Activated T-cell treated with anti-CD3 and anti-CD28 coated beads, Interleukin-2, amount 50 U/mL, for 1 hour (primary cell): ENCODE data around the gene DEFB125.
"Not testable (repeated sequence)": the region's sequence is repeated elsewhere in the genome, so short reads cannot be mapped to it uniquely, and the experiment has no call there.

Experiments
- DNase-seq: peaks from one replicate; pipeline ENCODE4 v3.0.0-alpha.2; 2020

DEFB125 gene, protein sequence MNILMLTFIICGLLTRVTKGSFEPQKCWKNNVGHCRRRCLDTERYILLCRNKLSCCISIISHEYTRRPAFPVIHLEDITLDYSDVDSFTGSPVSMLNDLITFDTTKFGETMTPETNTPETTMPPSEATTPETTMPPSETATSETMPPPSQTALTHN

GRCh38 chr20:87401-87800, at the start of gene DEFB125:
Gene DEFB125 (plus strand): TSS chr20:87672. CDS start chr20:87710, 38 bp downstream.
- no peak for DNase-seq

GRCh38 chr20:60035-60918, 27.2 kb upstream of the DEFB125 start:
- DNase-seq = no peak

DNA sequence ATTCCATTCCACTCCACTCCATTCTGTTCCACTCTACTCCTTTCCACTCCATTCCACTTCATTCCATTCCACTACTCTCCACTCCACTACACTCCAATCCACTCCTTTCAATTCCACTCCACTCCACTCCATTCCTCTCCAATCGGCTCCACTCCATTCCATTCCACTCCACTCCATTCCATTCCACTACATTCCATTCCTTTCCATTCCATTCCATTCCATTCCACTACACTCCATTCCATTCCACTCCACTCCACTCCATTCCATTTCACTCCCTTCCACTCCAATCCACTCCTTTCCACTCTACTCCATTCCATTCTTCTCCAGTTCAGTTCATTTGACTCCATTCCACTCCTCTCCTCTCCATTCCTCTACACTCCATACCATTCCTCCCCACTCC, 26.2 kb upstream of the DEFB125 start:
- DNase-seq = no peak

DNA sequence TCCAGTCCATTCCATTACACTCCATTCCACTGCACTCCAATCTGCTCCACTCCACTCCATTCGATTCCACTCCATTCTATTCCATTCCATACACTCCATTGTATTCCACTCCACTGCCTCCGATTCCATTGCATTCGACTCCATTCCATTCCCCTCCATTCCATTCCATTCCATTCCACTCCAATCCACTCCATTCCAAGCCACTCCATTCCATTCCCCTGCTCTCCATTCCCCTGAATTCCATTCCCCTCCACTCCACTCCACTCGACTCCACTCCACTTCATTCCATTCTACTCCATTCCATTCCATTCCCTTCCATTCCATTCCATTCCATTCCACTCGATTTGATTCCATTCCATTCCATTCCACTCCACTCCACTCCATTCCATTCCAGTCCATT, 25.7 kb upstream of the DEFB125 start:
- no peak for DNase-seq

DNA sequence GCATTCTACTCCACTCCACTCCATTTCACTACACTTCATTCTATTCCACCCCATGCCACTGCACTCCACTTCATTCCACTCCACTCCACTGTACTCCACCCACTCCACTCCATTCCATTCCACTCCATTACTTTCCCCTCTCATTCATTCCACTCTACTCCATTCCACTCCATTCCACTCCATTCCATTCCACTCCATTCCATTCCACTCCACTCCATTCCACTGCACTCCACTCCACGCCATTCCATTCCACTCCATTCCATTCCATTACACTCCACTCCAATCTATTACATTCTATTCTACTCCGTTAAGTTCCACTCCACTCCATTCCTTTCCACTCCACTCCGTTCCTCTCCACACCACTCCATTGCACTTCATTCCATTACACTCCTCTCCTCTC, 25.0 kb upstream of the DEFB125 start:
- no peak for DNase-seq

DNA sequence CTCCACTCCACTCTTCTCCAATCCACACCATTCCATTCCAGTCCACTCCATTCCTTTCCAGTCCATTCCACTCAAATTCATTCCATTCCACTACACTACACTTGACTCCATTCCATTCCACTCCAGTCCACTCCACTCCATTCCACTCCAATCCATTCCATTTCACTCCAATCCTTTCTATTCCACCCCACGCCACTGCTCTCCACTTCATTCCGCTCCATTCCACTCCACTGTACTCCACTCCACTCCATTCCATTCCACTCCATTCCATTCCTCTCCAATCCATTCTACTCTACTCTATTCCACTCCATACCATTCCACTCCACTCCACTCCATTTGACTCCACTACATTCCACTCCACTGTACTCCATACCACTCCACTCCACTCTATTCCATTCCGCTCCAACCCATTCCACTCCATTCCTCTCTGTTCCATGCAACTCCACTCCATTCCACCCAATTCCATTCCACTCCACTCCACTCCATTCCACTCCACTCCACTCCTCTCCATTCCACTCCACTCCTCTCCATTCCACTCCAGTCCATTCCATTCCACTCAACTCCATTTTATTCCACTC, 23.4 kb upstream of the DEFB125 start:
- DNase-seq = no peak

DNA sequence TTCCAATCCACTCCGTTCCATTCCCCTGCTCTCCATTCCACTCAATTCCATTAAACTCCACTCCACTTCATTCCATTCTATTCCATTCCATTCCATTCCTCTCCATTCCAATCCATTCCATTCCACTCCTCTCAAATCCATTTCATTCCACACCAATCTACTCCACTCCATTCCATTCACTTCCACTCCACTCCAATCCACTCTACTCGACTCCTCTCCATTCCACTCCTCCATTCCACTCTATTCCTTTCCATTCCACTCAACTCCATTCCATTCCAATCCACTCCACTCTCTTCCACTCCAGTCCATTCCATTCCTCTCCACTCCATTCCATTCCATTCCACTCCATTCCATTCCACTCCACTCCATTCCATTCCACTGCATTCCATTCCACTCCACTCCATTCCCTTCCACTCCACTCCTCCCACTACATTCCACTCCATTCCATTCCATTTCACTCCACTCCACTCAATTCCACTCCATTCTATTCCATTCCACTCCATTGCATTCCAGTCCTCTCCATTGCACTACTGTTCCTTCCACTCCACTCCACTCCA, 22.6 kb upstream of the DEFB125 start:
- DNase-seq = no peak

GRCh38 chr20:77231-77630, 10.2 kb upstream of the DEFB125 start:
- no peak for DNase-seq

DNA sequence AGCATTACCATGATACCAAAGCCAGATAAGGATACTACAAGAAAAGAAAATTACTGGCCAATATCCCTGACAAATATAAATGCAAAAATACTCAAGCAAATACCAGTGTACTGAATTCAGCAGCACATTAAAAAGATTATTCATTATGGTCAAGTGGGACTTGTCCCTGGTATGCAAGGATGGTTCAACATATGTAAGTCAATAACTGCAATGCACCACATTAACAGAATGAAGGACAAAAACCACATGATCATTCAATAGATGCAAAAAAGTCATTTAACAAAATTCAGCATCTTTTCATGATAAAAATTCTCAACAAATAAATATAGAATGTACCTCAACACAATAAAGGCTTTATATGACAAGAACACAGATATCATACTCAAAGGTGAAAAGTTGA, 9.1 kb upstream of the DEFB125 start:
- no peak for DNase-seq

- no peak for DNase-seq
Measured at GRCh38 chr20:79565-79964, 7.9 kb upstream of the DEFB125 start.

DNA sequence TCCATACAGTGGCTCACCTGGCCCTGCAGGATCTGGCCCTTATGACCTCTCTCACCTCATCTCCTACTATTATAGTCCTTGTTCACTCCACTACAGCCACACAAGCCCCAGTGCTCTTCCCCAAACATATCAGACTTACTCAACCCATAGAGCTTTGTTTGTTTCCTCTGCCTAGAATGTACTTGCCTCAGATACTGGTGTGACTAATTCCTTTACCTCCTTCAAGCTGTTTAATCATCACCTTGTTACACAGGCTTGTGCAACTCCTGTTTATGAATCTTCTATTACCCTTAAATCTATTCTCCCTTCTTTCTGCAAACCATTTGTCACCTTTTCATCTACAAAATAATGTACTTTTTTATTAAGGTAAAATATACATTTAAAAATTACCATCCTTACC, 3.2 kb downstream of the DEFB125 start:
- no peak for DNase-seq

- no peak for DNase-seq
Measured at GRCh38 chr20:93641-94040, 6.2 kb downstream of the DEFB125 start.

- no peak for DNase-seq
Measured at GRCh38 chr20:95215-95614, 7.7 kb downstream of the DEFB125 start.

GRCh38 chr20:97691-98090, 10.2 kb downstream of the DEFB125 start:
- not testable (repeated sequence) for DNase-seq

GRCh38 chr20:101975-102374, 14.5 kb downstream of the DEFB125 start:
- DNase-seq = no peak

DNA sequence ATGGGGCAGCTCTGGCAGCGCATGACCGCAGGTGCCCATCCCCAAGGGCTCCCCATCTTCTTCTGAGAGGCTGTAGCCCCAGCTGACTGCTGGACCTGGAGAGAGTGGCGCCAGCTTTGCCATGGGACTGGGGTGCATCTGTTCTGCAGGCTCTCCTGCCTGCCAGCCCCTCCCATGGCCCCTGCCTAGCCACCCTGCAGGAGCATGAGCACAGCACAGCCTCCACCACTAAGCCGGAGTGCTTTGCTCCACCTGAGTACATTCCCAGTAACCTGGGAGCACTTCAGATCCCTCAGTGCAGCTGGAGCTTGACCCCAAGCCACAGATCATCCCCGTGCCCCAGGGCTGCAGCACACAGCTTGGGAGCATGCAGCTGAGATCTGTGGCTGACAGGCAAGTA, 16.0 kb downstream of the DEFB125 start:
- no peak for DNase-seq

DNA sequence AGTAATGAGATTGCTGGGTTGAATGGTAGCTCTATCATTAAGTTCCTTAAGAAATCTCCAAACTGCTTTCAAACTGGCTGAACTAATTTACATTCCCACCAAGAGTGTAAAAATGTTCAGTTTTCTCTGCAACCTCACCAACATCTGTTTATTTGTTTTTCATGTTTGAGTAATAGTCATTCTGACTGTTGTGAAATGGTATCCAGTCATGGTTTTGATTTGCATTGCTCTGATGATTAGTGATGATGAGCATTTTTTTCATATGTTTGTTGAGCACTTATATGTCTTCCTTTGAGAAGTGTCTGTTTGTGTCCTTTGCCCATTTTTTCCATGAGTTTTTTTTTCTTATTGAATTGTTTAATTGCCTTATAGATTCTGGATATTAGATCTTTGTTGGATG, 24.9 kb downstream of the DEFB125 start:
- DNase-seq = no peak

DNA sequence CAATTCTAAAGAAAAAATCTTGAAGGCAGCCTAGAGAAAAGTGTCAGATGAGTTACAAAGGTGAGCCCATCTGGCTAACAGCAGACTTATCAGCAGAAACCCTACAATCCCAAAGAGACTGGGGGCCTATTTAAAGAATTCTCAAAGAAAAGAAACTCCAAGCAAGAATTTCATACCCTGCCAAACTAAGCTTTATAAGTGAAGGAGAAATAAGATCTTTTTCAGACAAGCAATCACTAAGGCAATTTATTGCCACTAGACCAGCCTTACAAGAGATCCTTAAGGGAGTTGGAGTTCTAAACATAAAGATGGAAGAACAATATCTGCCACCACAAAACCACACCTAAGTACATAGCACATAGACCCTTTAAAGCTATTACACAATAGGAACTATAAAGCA, 30.0 kb downstream of the DEFB125 start:
- DNase-seq = no peak

GRCh38 chr20:129786-130323, 42.4 kb downstream of the DEFB125 start:
- DNase-seq = not testable (repeated sequence)

DNA sequence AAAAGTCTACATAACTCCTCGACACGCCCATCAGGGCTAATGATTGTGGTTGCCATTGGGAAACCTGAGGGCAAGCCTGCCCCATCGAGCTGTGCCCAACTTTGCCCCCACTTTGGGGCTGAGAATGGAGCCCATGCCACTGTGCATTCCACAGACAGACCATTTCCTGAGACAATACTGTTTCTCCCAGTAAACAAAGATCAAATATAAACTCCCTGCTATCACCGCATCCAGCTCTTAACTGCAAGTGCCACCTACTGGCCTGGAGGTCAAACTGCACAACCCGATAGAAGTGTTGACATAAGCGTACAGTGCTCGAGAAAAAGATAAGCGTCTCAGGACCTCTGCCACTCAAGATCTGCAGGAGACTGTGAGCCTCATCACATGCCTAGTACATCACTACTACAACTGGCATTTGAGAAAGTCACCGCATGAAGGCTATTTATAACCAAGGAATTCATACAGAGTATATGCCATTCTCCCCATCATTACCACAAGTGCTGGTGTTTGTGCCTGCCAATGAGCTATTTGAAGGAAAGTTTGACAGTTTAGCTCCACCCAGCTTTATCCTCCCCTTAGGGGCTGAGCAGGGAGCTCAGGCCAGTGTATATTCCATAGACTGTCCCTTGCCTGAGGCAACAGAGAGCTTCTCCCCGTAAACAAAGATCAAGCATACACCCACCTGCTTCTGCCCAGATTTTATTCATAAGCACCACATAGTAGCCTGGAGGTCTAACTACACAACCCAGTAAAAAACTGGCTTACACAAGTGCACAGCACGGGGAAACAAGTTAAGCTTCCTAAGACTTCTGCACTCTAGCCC, 50.4 kb downstream of the DEFB125 start:
- DNase-seq = no peak

GRCh38 chr20:142290-142689, 54.8 kb downstream of the DEFB125 start, which contains the start of gene DEFB126:
Gene DEFB126 (plus strand): TSS chr20:142590. CDS start chr20:142629, 39 bp downstream.
- DNase-seq = no peak

- DNase-seq = no peak
Measured at GRCh38 chr20:145877-146276, 58.4 kb downstream of the DEFB125 start.
